ENCODE data around the gene HIC1. TPM values are rescaled to one million over a fixed set of nuclear protein-coding genes. Genes with fewer than 3 reads are reported as not detected.

The HIC1 gene
- total RNA-seq, 1 experiment from 2014 or later: 0.84 TPM

- Histone ChIP-seq H3K4me3 (ENCODE audit: low read depth, low read length, poor library complexity, severe bottlenecking) (peak overlapping the region; percentile 67), H3K27ac (ENCODE audit: low read depth, low read length, poor library complexity, severe bottlenecking) (no peak overlapping the region), H3K9me3 (ENCODE audit: low read depth, low read length, poor library complexity, severe bottlenecking) (no peaks in the 10 kb centered on the region), H3K4me1 (ENCODE audit: insufficient read depth, low read length, poor library complexity, severe bottlenecking) (peaks cover 43% of the 10 kb centered on the region), H3K27me3 (replicated peaks; ENCODE audit: insufficient read depth, low read depth, low read length, poor library complexity) (peaks cover 13% of the 10 kb centered on the region), H3K36me3 (ENCODE audit: insufficient read depth, low read length, poor library complexity, severe bottlenecking) (no peaks in the 10 kb centered on the region)
- CTCF ChIA-PET: interaction anchor here (0.6 to 1.8 kb wide), 6 partner anchors 9 to 377 kb away, joined by 3 to 20 read pairs (median 3); no protein-coding TSS in a partner anchor
- TF ChIP-seq EZH2 (IDR thresholded peaks at IDR 0.05; ENCODE audit: borderline replicate concordance, low read depth, low read length, poor library complexity, severe bottlenecking): no peak
- TF ChIP-seq, protein P1, sequence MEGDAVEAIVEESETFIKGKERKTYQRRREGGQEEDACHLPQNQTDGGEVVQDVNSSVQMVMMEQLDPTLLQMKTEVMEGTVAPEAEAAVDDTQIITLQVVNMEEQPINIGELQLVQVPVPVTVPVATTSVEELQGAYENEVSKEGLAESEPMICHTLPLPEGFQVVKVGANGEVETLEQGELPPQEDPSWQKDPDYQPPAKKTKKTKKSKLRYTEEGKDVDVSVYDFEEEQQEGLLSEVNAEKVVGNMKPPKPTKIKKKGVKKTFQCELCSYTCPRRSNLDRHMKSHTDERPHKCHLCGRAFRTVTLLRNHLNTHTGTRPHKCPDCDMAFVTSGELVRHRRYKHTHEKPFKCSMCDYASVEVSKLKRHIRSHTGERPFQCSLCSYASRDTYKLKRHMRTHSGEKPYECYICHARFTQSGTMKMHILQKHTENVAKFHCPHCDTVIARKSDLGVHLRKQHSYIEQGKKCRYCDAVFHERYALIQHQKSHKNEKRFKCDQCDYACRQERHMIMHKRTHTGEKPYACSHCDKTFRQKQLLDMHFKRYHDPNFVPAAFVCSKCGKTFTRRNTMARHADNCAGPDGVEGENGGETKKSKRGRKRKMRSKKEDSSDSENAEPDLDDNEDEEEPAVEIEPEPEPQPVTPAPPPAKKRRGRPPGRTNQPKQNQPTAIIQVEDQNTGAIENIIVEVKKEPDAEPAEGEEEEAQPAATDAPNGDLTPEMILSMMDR (conservative IDR thresholded peaks at IDR 0.05; ENCODE audit: low read depth, low read length): peak; percentile 63
- DNase-seq (ENCODE audit: low spot score): peak; percentile 72
- intact Hi-C loops (cut with micrococcal nuclease; ENCODE audit: unreplicated experiment): loop anchor here (1.0 kb wide), 1 partner anchor 117 kb away; no protein-coding TSS in a partner anchor
- BruUV-seq (replicated peaks): no TSS peak
- POLR2A ChIA-PET (ENCODE audit: low non-redundant PET): no interaction called here
Measured at GRCh38 chr17:2025622-2026309, 29.1 kb upstream of the HIC1 start.

DNA sequence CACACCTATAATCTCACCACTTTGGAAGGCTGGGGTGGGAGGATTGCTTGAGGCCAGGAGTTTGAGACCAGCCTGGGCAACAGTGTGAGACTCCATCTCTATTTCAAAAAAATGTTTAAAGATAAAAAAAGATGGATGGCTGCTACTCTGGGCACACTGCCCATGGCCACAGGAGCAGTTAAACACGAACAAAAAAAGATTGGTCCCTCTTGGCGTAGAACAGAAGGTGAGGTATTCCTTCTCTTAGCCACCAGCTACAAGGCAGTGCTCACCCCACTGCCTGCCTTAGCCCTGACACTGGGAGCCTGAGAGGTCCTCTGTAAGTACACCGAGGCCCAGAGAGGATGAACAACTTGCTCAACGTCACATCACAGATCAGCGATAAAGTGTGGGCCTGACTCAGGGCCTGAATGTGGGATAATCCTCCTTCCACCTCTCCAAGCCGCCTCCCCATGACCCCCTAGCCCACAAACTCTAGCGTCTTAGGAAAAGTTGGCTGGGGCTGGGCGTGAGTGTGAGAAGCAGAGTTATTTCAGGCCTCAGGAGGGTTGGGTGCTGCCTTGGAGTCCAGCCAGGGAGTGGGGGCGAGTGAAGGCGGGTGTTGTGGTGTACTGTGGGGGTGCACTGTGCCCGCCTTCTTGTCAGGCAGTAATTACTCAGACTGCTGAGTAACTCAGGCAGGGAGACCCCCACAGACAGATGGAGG, 27.2 kb upstream of the HIC1 start:
- Histone ChIP-seq H3K9me3 (ENCODE audit: low read depth, low read length, poor library complexity, severe bottlenecking) (no peaks in the 10 kb centered on the region), H3K36me3 (ENCODE audit: insufficient read depth, low read length, poor library complexity, severe bottlenecking) (no peaks in the 10 kb centered on the region), H3K4me3 (ENCODE audit: low read depth, low read length, poor library complexity, severe bottlenecking) (no peak overlapping the region), H3K4me1 (ENCODE audit: insufficient read depth, low read length, poor library complexity, severe bottlenecking) (peaks cover 47% of the 10 kb centered on the region), H3K27me3 (replicated peaks; ENCODE audit: insufficient read depth, low read depth, low read length, poor library complexity) (peaks cover 13% of the 10 kb centered on the region), H3K27ac (ENCODE audit: low read depth, low read length, poor library complexity, severe bottlenecking) (peak overlapping the region; percentile 56)
- DNase-seq (ENCODE audit: low spot score): no peak
- intact Hi-C loops (cut with micrococcal nuclease; ENCODE audit: unreplicated experiment): no loop called here
- TF ChIP-seq, protein P1 (conservative IDR thresholded peaks at IDR 0.05; ENCODE audit: low read depth, low read length): no peak
- no peak for TF ChIP-seq EZH2 (IDR thresholded peaks at IDR 0.05; ENCODE audit: borderline replicate concordance, low read depth, low read length, poor library complexity, severe bottlenecking)
- CTCF ChIA-PET: no interaction called here
- BruUV-seq (replicated peaks): no TSS peak
- POLR2A ChIA-PET (ENCODE audit: low non-redundant PET): no interaction called here

DNA sequence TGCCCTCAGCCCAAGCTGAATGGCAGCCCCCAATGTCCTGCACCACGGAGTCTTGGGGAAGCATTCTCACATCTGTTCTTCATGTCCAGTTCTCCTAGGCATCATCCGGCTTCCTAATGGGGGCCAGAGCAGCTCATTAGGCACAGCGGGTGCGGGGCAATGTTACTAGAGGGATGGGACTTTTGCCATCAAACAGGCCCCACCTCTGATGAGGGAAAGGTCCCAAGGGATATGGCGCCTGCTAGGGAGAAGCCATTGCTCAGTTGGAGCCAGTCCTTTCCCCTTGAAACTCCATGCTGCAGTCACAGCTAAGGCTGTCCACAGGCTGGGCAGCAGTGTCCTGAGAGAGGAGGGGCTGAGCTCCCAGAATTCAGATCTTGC, 26.7 kb upstream of the HIC1 start:
- POLR2A ChIA-PET (ENCODE audit: low non-redundant PET): no interaction called here
- H3K4me1 ChIP-seq (ENCODE audit: insufficient read depth, low read length, poor library complexity, severe bottlenecking): peaks cover 47% of the 10 kb centered on the region
- no peak overlapping the region for H3K4me3 ChIP-seq (ENCODE audit: low read depth, low read length, poor library complexity, severe bottlenecking)
- peak overlapping the region; percentile 56 for H3K27ac ChIP-seq (ENCODE audit: low read depth, low read length, poor library complexity, severe bottlenecking)
- TF ChIP-seq, protein P1 (conservative IDR thresholded peaks at IDR 0.05; ENCODE audit: low read depth, low read length): no peak
- H3K9me3 ChIP-seq (ENCODE audit: low read depth, low read length, poor library complexity, severe bottlenecking): no peaks in the 10 kb centered on the region
- peaks cover 13% of the 10 kb centered on the region for H3K27me3 ChIP-seq (replicated peaks; ENCODE audit: insufficient read depth, low read depth, low read length, poor library complexity)
- no TSS peak for BruUV-seq (replicated peaks)
- CTCF ChIA-PET: no interaction called here
- intact Hi-C loops (cut with micrococcal nuclease; ENCODE audit: unreplicated experiment): no loop called here
- peak; percentile 52 for DNase-seq (ENCODE audit: low spot score)
- no peaks in the 10 kb centered on the region for H3K36me3 ChIP-seq (ENCODE audit: insufficient read depth, low read length, poor library complexity, severe bottlenecking)
